ENCODE results near the gene ABCG1.
A peak's percentile ranks its signal among the peaks of the same experiment; 100 is the strongest.

The ABCG1 gene

GRCh38 chr21:42233067-42233961 lies 14.4 kb downstream of the ABCG1 start:
- TF ChIP-seq CTCF (IDR thresholded peaks at IDR 0.05; ENCODE audit: insufficient read depth, low read depth, low read length, missing control alignments) = peak; percentile 12
- DNase-seq (ENCODE audit: low read depth) = peak; percentile 44
- no peak overlapping the region for H3K4me3 ChIP-seq (ENCODE audit: low read length)

- DNase-seq (ENCODE audit: low read depth) = no peak
- TF ChIP-seq CTCF (IDR thresholded peaks at IDR 0.05; ENCODE audit: insufficient read depth, low read depth, low read length, missing control alignments) = no peak
- no peak overlapping the region for H3K4me3 ChIP-seq (ENCODE audit: low read length)
Measured at GRCh38 chr21:42234041-42234440, 15.1 kb downstream of the ABCG1 start.

- H3K4me3 ChIP-seq (ENCODE audit: low read length) = peak overlapping the region; percentile 52
- peak; percentile 61 for DNase-seq (ENCODE audit: low read depth)
- TF ChIP-seq CTCF (IDR thresholded peaks at IDR 0.05; ENCODE audit: insufficient read depth, low read depth, low read length, missing control alignments) = no peak
Measured at GRCh38 chr21:42234464-42235241, 15.7 kb downstream of the ABCG1 start.

GRCh38 chr21:42235593-42235992 lies 16.7 kb downstream of the ABCG1 start:
- H3K4me3 ChIP-seq (ENCODE audit: low read length) = no peak overlapping the region
- no peak for DNase-seq (ENCODE audit: low read depth)
- TF ChIP-seq CTCF (IDR thresholded peaks at IDR 0.05; ENCODE audit: insufficient read depth, low read depth, low read length, missing control alignments) = no peak

- no peak for TF ChIP-seq CTCF (IDR thresholded peaks at IDR 0.05; ENCODE audit: insufficient read depth, low read depth, low read length, missing control alignments)
- DNase-seq (ENCODE audit: low read depth) = no peak
- H3K4me3 ChIP-seq (ENCODE audit: low read length) = no peak overlapping the region
Measured at GRCh38 chr21:42236014-42236413, 17.1 kb downstream of the ABCG1 start.

- no peak for DNase-seq (ENCODE audit: low read depth)
- TF ChIP-seq CTCF (IDR thresholded peaks at IDR 0.05; ENCODE audit: insufficient read depth, low read depth, low read length, missing control alignments) = no peak
- no peak overlapping the region for H3K4me3 ChIP-seq (ENCODE audit: low read length)
Measured at GRCh38 chr21:42236693-42237092, 17.8 kb downstream of the ABCG1 start.

All from epithelial cell of esophagus (primary cell).